ENCODE measurements around the gene WBP2. TPM values are rescaled to one million over a fixed set of nuclear protein-coding genes. Genes with fewer than 3 reads are reported as not detected.
"Not testable (repeated sequence)": the region's sequence is repeated elsewhere in the genome, so short reads cannot be mapped to it uniquely, and the experiment has no call there.

The WBP2 gene
- total RNA-seq, 4 donors from 2014 or later, result 63.5 to 79.7 (median 71.0) TPM

DNA sequence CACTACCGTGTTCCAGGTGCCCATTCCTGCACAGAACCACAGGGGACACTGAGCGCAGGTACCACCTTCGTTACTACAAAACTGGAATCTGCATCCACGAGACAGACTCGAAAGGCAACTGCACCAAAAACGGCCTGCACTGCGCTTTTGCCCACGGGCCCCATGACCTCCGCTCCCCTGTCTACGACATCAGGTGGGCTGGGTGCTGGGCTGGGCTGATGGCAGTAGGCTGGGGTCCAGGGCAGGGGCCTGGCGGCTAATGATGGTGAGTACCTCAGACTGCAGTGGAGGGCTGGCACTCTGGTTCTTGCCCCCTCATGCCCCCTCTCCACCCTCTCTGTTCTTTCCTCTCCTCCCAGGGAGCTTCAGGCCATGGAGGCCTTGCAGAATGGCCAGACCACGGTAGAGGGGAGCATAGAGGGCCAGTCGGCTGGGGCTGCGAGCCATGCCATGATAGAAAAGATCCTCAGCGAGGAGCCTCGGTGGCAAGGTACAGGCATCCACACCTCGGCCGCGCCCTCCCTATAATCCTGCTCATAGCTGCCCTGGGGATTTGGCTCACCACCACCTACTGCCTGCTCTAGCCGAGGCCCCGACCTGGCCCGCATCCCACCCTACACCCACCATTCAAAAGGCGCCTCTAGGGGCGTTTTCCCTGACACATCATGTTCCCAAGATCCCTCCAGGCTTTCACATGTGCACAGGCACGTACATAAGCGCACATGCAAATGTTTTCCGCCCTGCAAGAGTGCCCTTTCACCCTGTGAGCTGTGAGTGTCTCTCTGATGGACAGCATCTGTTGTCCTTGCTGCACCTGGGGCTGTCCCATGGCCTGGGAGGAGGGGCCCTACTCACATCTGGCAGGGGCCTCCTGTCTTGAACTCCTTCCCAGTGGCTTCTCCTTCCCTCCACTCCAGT lies 42.8 kb downstream of the WBP2 start:
- H3K36me3 ChIP-seq, result peaks cover 0 to 81% (median 18%) of the 10 kb centered on the region in 3 donors
- no peak for TF ChIP-seq EP300 (IDR thresholded peaks at IDR 0.05)
- no peak for TF ChIP-seq CTCF (IDR thresholded peaks at IDR 0.05)
- no peak for TF ChIP-seq POLR2A (IDR thresholded peaks at IDR 0.05)
- 88 to 92% methylated on average over 27 of the region's 27 CpGs for WGBS, 2 donors

GRCh38 chr17:75811174-75811573 lies 44.0 kb downstream of the WBP2 start:
- Histone ChIP-seq H3K9me3 (no peaks in the 10 kb centered on the region), H3K27ac (no peak overlapping the region), H3K36me3 (peaks cover 0 to 69% (median 11%) of the 10 kb centered on the region in 3 donors), H3K4me1 (peaks cover 0 to 43% (median 6%) of the 10 kb centered on the region in 4 donors), H3K4me3 (no peak overlapping the region), H3K27me3 (no peaks in the 10 kb centered on the region)
- 85 to 94% methylated on average over 7 of the region's 7 CpGs for WGBS, 2 donors
- no peak for TF ChIP-seq EP300 (IDR thresholded peaks at IDR 0.05)
- TF ChIP-seq POLR2A (IDR thresholded peaks at IDR 0.05), result no peak
- TF ChIP-seq CTCF (IDR thresholded peaks at IDR 0.05), result no peak
- no peak for DNase-seq (ENCODE audit: low spot score in 2 of 2)

More for the DNA sequence above, 42.8 kb downstream of the WBP2 start:
- Histone ChIP-seq H3K4me3 (no peak overlapping the region), H3K27ac (no peak overlapping the region), H3K9me3 (no peaks in the 10 kb centered on the region), H3K4me1 (peaks cover 0 to 35% (median 6%) of the 10 kb centered on the region in 4 donors), H3K27me3 (no peaks in the 10 kb centered on the region)
- no peak for DNase-seq (ENCODE audit: low spot score in 2 of 2)

DNA sequence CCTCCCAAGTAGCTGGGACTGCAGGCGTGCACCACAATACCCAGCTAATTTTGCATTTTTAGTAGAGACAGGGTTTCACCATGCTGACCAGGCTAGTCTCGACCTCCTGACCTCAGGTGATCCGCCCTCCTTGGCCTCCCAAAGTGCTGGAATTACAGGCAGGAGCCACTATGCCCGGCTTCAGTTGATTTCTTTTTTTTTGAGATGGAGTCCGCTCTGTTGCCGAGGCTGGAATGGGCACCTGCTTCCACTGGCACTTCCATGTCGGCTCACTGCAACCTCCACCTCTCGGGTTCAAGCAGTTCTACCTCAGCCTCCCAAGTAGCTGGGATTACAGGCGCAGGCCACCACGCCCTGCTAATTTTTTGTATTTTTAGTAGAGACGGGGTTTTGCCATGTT lies 44.4 kb downstream of the WBP2 start:
- H3K36me3 ChIP-seq, result peaks cover 0 to 65% (median 11%) of the 10 kb centered on the region in 3 donors
- not testable (repeated sequence) for H3K27ac ChIP-seq
- 93% methylated on average over 11 of the region's 11 CpGs for WGBS, 2 donors

DNA sequence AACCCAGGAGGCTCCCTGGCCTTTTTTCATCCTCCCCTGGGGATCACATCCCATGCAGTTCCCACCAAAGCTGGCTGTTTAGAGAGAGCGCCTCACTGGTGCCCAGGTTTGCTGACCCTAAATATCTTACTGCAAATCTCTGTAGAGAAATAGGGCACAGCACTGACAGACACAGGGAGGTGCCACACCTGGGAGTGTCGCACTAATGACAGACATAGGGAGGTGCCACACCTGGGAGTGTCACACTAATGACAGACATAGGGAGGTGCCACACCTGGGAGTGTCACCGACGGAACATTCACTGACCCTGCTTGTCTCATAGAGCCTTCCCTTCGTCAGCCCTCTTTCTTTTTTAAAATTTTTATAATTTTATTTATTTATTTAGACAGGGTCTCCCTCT lies 44.9 kb downstream of the WBP2 start:
- DNase-seq (ENCODE audit: low spot score in 2 of 2), result no peak
- Histone ChIP-seq H3K36me3 (peaks cover 0 to 59% (median 9%) of the 10 kb centered on the region in 3 donors), H3K4me3 (no peak overlapping the region), H3K27ac (peak overlapping the region in 2 of 4 donors; percentile 79 to 83), H3K4me1 (peaks cover 0 to 43% (median 6%) of the 10 kb centered on the region in 4 donors), H3K27me3 (no peaks in the 10 kb centered on the region), H3K9me3 (no peaks in the 10 kb centered on the region)
- WGBS, 2 donors, result 90 to 97% methylated on average over 5 of the region's 5 CpGs
- TF ChIP-seq CTCF (IDR thresholded peaks at IDR 0.05), result no peak

More for the DNA sequence above, 44.4 kb downstream of the WBP2 start:
- not testable (repeated sequence) for H3K9me3 ChIP-seq; H3K4me3 ChIP-seq; DNase-seq (ENCODE audit: low spot score in 2 of 2); H3K27me3 ChIP-seq
- peaks cover 0 to 43% (median 6%) of the 10 kb centered on the region in 4 donors for H3K4me1 ChIP-seq

GRCh38 chr17:75809631-75810111 lies 45.5 kb downstream of the WBP2 start:
- Histone ChIP-seq H3K4me1 (peaks cover 0 to 43% (median 6%) of the 10 kb centered on the region in 4 donors), H3K36me3 (peaks cover 0 to 54% (median 3%) of the 10 kb centered on the region in 3 donors), H3K27me3 (no peaks in the 10 kb centered on the region), H3K4me3 (no peak overlapping the region), H3K9me3 (no peaks in the 10 kb centered on the region), H3K27ac (peak overlapping the region in 3 of 4 donors; percentile 15 to 83 (median 79))
- WGBS, 2 donors, result 82 to 91% methylated on average over 24 of the region's 24 CpGs
- no peak for DNase-seq (ENCODE audit: low spot score in 2 of 2)
- no peak for TF ChIP-seq CTCF (IDR thresholded peaks at IDR 0.05)
- TF ChIP-seq EP300 (IDR thresholded peaks at IDR 0.05), result no peak
- no peak for TF ChIP-seq POLR2A (IDR thresholded peaks at IDR 0.05)
